AG09309 (cell line): ENCODE data around the gene CCM2.

Source experiments
- DNase-seq: peaks from one replicate; pipeline ENCODE4 v3.0.0-alpha.2; 2010; ENCODE audit warnings: low read depth
- H3K4me3 ChIP-seq: 2 replicates; pipeline ENCODE4 v1.5.1; 2011; ENCODE audit warnings: mild to moderate bottlenecking, low read depth, low read length, moderate library complexity; ENCODE audit not compliant: control insufficient read depth
- CTCF ChIP-seq: IDR thresholded peaks from 2 replicates; pipeline ENCODE4 v1.5.1; 2011; ENCODE audit warnings: mild to moderate bottlenecking, low read depth, low read length, inconsistent platforms; ENCODE audit not compliant: insufficient read depth, control insufficient read depth; ENCODE audit errors: missing control alignments

Gene CCM2

GRCh38 chr7:45092100-45092930 lies 92.3 kb downstream of the CCM2 start:
- peak; percentile 16 for DNase-seq
- TF ChIP-seq CTCF = no peak
- no peak overlapping the region for H3K4me3 ChIP-seq

GRCh38 chr7:45092931-45093235 lies 92.9 kb downstream of the CCM2 start:
- H3K4me3 ChIP-seq = no peak overlapping the region
- no peak for TF ChIP-seq CTCF
- no peak for DNase-seq

- no peak overlapping the region for H3K4me3 ChIP-seq
- no peak for TF ChIP-seq CTCF
- DNase-seq = no peak
These were observed 99.2 kb downstream of the CCM2 start for GRCh38 chr7:45098983-45099839.

- no peak for TF ChIP-seq CTCF
- no peak for DNase-seq
- no peak overlapping the region for H3K4me3 ChIP-seq
These were observed 100.1 kb downstream of the CCM2 start for GRCh38 chr7:45099891-45100760.

- no peak for DNase-seq
- no peak for TF ChIP-seq CTCF
- no peak overlapping the region for H3K4me3 ChIP-seq
These were observed 100.9 kb downstream of the CCM2 start for GRCh38 chr7:45100761-45101480.

- TF ChIP-seq CTCF = no peak
- no peak for DNase-seq
- H3K4me3 ChIP-seq = no peak overlapping the region
These were observed 101.7 kb downstream of the CCM2 start for GRCh38 chr7:45101748-45102147.
